Kidney tubule cell (primary cell): Measurements from ENCODE around the gene TAS2R42.

Experiments
- DNase-seq: peaks from one replicate; pipeline ENCODE4 v3.0.0-alpha.2; 2018; ENCODE audit warnings: low spot score

Gene TAS2R42

GRCh38 chr12:11144297-11144696 is 42.4 kb downstream of the TAS2R42 start:
- DNase-seq, result no peak

DNA sequence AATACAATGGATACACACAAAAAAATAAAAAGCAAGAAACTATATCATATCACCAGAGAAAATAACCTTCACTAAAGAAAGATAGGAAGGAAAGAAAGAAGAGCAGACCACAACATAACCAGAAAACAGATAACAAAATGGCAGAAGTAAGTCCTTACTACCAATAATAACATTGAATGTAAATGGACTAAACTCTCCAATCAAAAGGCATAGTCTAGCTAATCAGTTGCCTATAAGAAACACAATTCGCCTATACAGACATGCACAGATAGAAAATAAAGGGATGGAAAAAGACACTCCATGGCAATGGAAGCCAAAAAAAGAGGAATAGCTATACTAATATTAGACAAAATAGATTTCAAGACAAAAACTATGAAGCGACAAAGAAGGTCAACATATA is 43.4 kb downstream of the TAS2R42 start:
- DNase-seq, result no peak

GRCh38 chr12:11136075-11136474 is 50.7 kb downstream of the TAS2R42 start:
- DNase-seq, result no peak
